Measurements from ENCODE around the gene CT83. TPM values are rescaled to one million over a fixed set of nuclear protein-coding genes. Genes with fewer than 3 reads are reported as not detected.

The CT83 gene
- total RNA-seq, 4 donors from 2014 or later: not detected

GRCh38 chrX:116417214-116417613 is 45.6 kb downstream of the CT83 start:
- H3K27ac ChIP-seq: no peak overlapping the region
- no peaks in the 10 kb centered on the region for H3K27me3 ChIP-seq
- no peaks in the 10 kb centered on the region for H3K4me1 ChIP-seq
- H3K36me3 ChIP-seq: no peaks in the 10 kb centered on the region
- no peaks in the 10 kb centered on the region for H3K9me3 ChIP-seq
- TF ChIP-seq EP300 (IDR thresholded peaks at IDR 0.05): no peak
- no peak for TF ChIP-seq POLR2A (IDR thresholded peaks at IDR 0.05)
- no peak for TF ChIP-seq POLR2AphosphoS5 (IDR thresholded peaks at IDR 0.05)
- ATAC-seq: no peak
- WGBS, 2 donors (ENCODE audit: low coverage in 1 of 2): 43 to 100% methylated on average over 1 of the region's 1 CpG
- no peak overlapping the region for H3K4me3 ChIP-seq

- H3K9me3 ChIP-seq: no peaks in the 10 kb centered on the region
- H3K27ac ChIP-seq: no peak overlapping the region
- H3K27me3 ChIP-seq: no peaks in the 10 kb centered on the region
- no peaks in the 10 kb centered on the region for H3K36me3 ChIP-seq
- 0 to 7% methylated on average over 1 of the region's 1 CpG for WGBS, 2 donors (ENCODE audit: low coverage in 1 of 2)
- no peaks in the 10 kb centered on the region for H3K4me1 ChIP-seq
- ATAC-seq: no peak
- no peak for TF ChIP-seq POLR2AphosphoS5 (IDR thresholded peaks at IDR 0.05)
- no peak for TF ChIP-seq CTCF (IDR thresholded peaks at IDR 0.05)
- no peak for TF ChIP-seq EP300 (IDR thresholded peaks at IDR 0.05)
- no peak for TF ChIP-seq POLR2A (IDR thresholded peaks at IDR 0.05)
- H3K4me3 ChIP-seq: no peak overlapping the region
These were observed 49.5 kb downstream of the CT83 start for GRCh38 chrX:116413273-116413672.

Other genes with a start within 250 kb of the CT83 start
- gene SLC6A14, start 26.4 kb downstream of the CT83 start, total RNA-seq: 1 to 10 TPM in 1 of 4 donors, not detected in 3; 1.0 TPM